Panc1 (cell line): ENCODE results near the gene ATP9A. TPM values are rescaled to one million over a fixed set of nuclear protein-coding genes. Genes with fewer than 3 reads are reported as not detected.

Source experiments
- ATAC-seq: fragments of 200-7000 bp; cut with Tn5 transposase; 2 replicates; pipeline ENCODE4 v1.9.1; 2020; ENCODE audit warnings: mild to moderate bottlenecking, moderate library complexity
- BruUV-seq: library from RNA; stranded (reverse); fragments of 400-500 nt; replicated peaks from 2 replicates; lab custom pipeline; 2021; lab: Mats Ljungman, UMichigan
- CTCF ChIA-PET: fragments of 300-600 bp; sonication (Branson Sonifier 250); formaldehyde crosslinking; loops from one replicate; lab custom pipeline; 2022; ENCODE audit warnings: antibody characterized with exemption; lab: Charles Lee
- POLR2A ChIA-PET: fragments of 300-600 bp; sonication (Branson Sonifier 250); formaldehyde crosslinking; loops from one replicate; lab custom pipeline; 2022; ENCODE audit warnings: antibody characterized with exemption; lab: Charles Lee
- DNase-seq: peaks from one replicate; pipeline ENCODE4 v3.0.0-alpha.2; 2010; ENCODE audit warnings: low read depth, low spot score
- H3K27ac ChIP-seq: 2 replicates; pipeline ENCODE4 v1.5.1; 2011; ENCODE audit warnings: mild to moderate bottlenecking, low read length, inconsistent platforms
- H3K27me3 ChIP-seq: fragments of 200-500 bp; sonication (Bioruptor generic); 2 replicates; pipeline ENCODE4 v1.6.0; 2014; ENCODE audit warnings: low read length, inconsistent platforms; ENCODE audit not compliant: control insufficient read depth, insufficient read depth
- H3K36me3 ChIP-seq: fragments of 200-500 bp; sonication (Bioruptor generic); 2 replicates; pipeline ENCODE4 v1.5.1; 2014; ENCODE audit warnings: inconsistent platforms, mild to moderate bottlenecking, low read length, moderate library complexity; ENCODE audit not compliant: control insufficient read depth, insufficient read depth
- H3K4me1 ChIP-seq: 2 replicates; pipeline ENCODE4 v1.5.1; 2011; ENCODE audit warnings: inconsistent platforms, mild to moderate bottlenecking, low read length, moderate library complexity; ENCODE audit not compliant: control insufficient read depth, insufficient read depth
- H3K4me3 ChIP-seq, 2 experiments: 2 replicates each; pipeline ENCODE4 v1.5.1; 2011 to 2012; ENCODE audit warnings: low read depth in 2 of 2, low read length in 2 of 2, mild to moderate bottlenecking in 2 of 2, inconsistent platforms in 1 of 2, moderate library complexity in 1 of 2
- H3K9me3 ChIP-seq: fragments of 200-500 bp; sonication (Bioruptor generic); 2 replicates; pipeline ENCODE4 v1.5.1; 2014; ENCODE audit warnings: low read depth, mild to moderate bottlenecking, inconsistent platforms, low read length, moderate library complexity; ENCODE audit not compliant: control insufficient read depth, insufficient read depth
- CTCF ChIP-seq: fragments of 450-650 bp; IDR thresholded peaks from 2 replicates; pipeline ENCODE4 v1.5.1; 2017; ENCODE audit warnings: mild to moderate bottlenecking
- POLR2AphosphoS5 ChIP-seq: IDR thresholded peaks from 2 replicates; pipeline ENCODE4 v1.6.1; 2012; ENCODE audit warnings: mild to moderate bottlenecking, low read depth, low read length, moderate library complexity
- REST ChIP-seq, 2 experiments: IDR thresholded peaks; 2 replicates each; pipeline ENCODE4 v1.6.1; 2011 to 2012; ENCODE audit warnings: low read depth in 2 of 2, control low read depth in 1 of 2, low read length in 1 of 2, mild to moderate bottlenecking in 1 of 2, moderate library complexity in 1 of 2; ENCODE audit not compliant: insufficient read depth in 1 of 2
- SIN3A ChIP-seq: IDR thresholded peaks from 2 replicates; pipeline ENCODE4 v1.6.1; 2012; ENCODE audit warnings: low read depth, mild to moderate bottlenecking, low read length, moderate library complexity, borderline replicate concordance; ENCODE audit not compliant: insufficient read depth
- TCF7L2 ChIP-seq: IDR thresholded peaks from 2 replicates; pipeline ENCODE4 v1.6.1; 2011; ENCODE audit warnings: mild to moderate bottlenecking, low read depth, low read length, inconsistent platforms
- in situ Hi-C: cut with HindIII; loops from 2 replicates; pipeline ENCODE4 v1.10.0; 2016; ENCODE audit warnings: low sequenced_read_pairs, low pct_unique_long_range_greater_than_20kb
- intact Hi-C: fragments of 100-400 bp; cut with micrococcal nuclease; formaldehyde crosslinking; loops from one replicate; pipeline ENCODE4 v1.10.0; 2022; ENCODE audit not compliant: unreplicated experiment
- total RNA-seq: library from RNA; stranded (reverse); gene quantifications from one replicate; pipeline ENCODE4 v1.2.1, GENCODE V29; 2021; ENCODE audit not compliant: unreplicated experiment

ATP9A gene
- total RNA-seq, 1 experiment from 2014 or later: 8.7 TPM

- POLR2A ChIA-PET: no interaction called here
- Histone ChIP-seq H3K9me3 (no peaks in the 10 kb centered on the region), H3K36me3 (no peaks in the 10 kb centered on the region), H3K27me3 (no peaks in the 10 kb centered on the region), H3K4me3 (no peak overlapping the region), H3K4me1 (no peaks in the 10 kb centered on the region), H3K27ac (no peak overlapping the region)
- CTCF ChIA-PET: interaction anchor here (0.5 to 0.6 kb wide), 2 partner anchors 18 to 30 kb away, joined by 3 to 4 read pairs; no protein-coding TSS in a partner anchor
- TF ChIP-seq TCF7L2 (no peak), SIN3A (no peak), CTCF (no peak), REST (IDR thresholded peaks at IDR 0.05; ENCODE audit: insufficient read depth in 1 of 2, low read depth in 2 of 2, low read length in 1 of 2) (no peak), POLR2AphosphoS5 (no peak)
- in situ Hi-C loops (no loop called here), intact Hi-C loops (no loop called here)
- ATAC-seq: no peak
- no TSS peak for BruUV-seq
- no peak for DNase-seq
Measured at GRCh38 chr20:51614687-51615086, 153.5 kb downstream of the ATP9A start.

- BruUV-seq: no TSS peak
- no peak overlapping the region for H3K4me3 ChIP-seq
- H3K4me1 ChIP-seq: no peaks in the 10 kb centered on the region
- CTCF ChIA-PET: no interaction called here
- in situ Hi-C loops: no loop called here
- POLR2A ChIA-PET: no interaction called here
- ATAC-seq (no peak), DNase-seq (no peak)
- no peaks in the 10 kb centered on the region for H3K36me3 ChIP-seq
- no peaks in the 10 kb centered on the region for H3K9me3 ChIP-seq
- H3K27ac ChIP-seq: no peak overlapping the region
- TF ChIP-seq SIN3A (no peak), POLR2AphosphoS5 (no peak), CTCF (no peak), TCF7L2 (no peak), REST (IDR thresholded peaks at IDR 0.05; ENCODE audit: insufficient read depth in 1 of 2, low read depth in 2 of 2, low read length in 1 of 2) (no peak)
- intact Hi-C loops: no loop called here
- no peaks in the 10 kb centered on the region for H3K27me3 ChIP-seq
Measured at GRCh38 chr20:51613580-51613979, 154.6 kb downstream of the ATP9A start.
